IMR-90 (cell line): ENCODE data around the gene PYGB. TPM values are rescaled to one million over a fixed set of nuclear protein-coding genes. Genes with fewer than 3 reads are reported as not detected.

Source experiments
- ATAC-seq: fragments of 200-7000 bp; cut with Tn5 transposase; 2 replicates; pipeline ENCODE4 v1.9.1; 2020; ENCODE audit warnings: low read depth, mild to moderate bottlenecking, moderate library complexity
- BruUV-seq: library from RNA; stranded (reverse); fragments of 400-500 nt; replicated peaks from 2 replicates; lab custom pipeline; 2021; lab: Mats Ljungman, UMichigan
- CTCF ChIA-PET: fragments of 300-600 bp; formaldehyde crosslinking; extraction: SDS; loops from one replicate; lab custom pipeline; 2021; ENCODE audit warnings: antibody characterized with exemption; lab: Yijun Ruan, JAX
- POLR2A ChIA-PET: fragments of 300-600 bp; sonication (Branson Sonifier 250); formaldehyde crosslinking; loops from one replicate; lab custom pipeline; 2022; ENCODE audit warnings: antibody characterized with exemption; ENCODE audit not compliant: unreplicated experiment; lab: Charles Lee
- DNase-seq: peaks from one replicate; pipeline ENCODE4 v3.0.0; 2013
- H2AFZ ChIP-seq: replicated peaks from 2 replicates; pipeline ENCODE3; 2013; ENCODE audit warnings: low read length, mild to moderate bottlenecking; ENCODE audit not compliant: poor library complexity
- H2AK5ac ChIP-seq: 2 replicates; pipeline ENCODE4 v1.6.1; 2013; ENCODE audit warnings: low read depth, low read length, inconsistent platforms
- H2AK9ac ChIP-seq: replicated peaks from 2 replicates; pipeline ENCODE3; 2013; ENCODE audit warnings: mild to moderate bottlenecking, low read depth, low read length, moderate library complexity; ENCODE audit not compliant: poor library complexity
- H2BK120ac ChIP-seq: 2 replicates; pipeline ENCODE4 v1.6.1; 2013; ENCODE audit warnings: low read depth, low read length, inconsistent platforms
- H2BK15ac ChIP-seq: 3 replicates; pipeline ENCODE4 v1.6.1; 2013; ENCODE audit warnings: low read depth, low read length, inconsistent platforms
- H2BK20ac ChIP-seq: 2 replicates; pipeline ENCODE4 v1.6.1; 2013; ENCODE audit warnings: low read depth, mild to moderate bottlenecking, inconsistent platforms, low read length, moderate library complexity
- H2BK5ac ChIP-seq: 2 replicates; pipeline ENCODE4 v1.6.1; 2013; ENCODE audit warnings: mild to moderate bottlenecking, low read depth, low read length, inconsistent platforms; ENCODE audit not compliant: poor library complexity, severe bottlenecking
- H3K14ac ChIP-seq: replicated peaks from 2 replicates; pipeline ENCODE4 v1.6.1; 2013; ENCODE audit warnings: low read depth, low read length, inconsistent platforms
- H3K18ac ChIP-seq: 2 replicates; pipeline ENCODE4 v1.6.1; 2013; ENCODE audit warnings: low read depth, low read length, control low read depth
- H3K23ac ChIP-seq: 2 replicates; pipeline ENCODE4 v1.6.1; 2013; ENCODE audit warnings: low read depth, low read length, inconsistent platforms
- H3K27ac ChIP-seq: 2 replicates; pipeline ENCODE4 v1.5.1; 2013; ENCODE audit warnings: mild to moderate bottlenecking, control low read depth, low read length; ENCODE audit not compliant: insufficient read depth
- H3K27me3 ChIP-seq: 2 replicates; pipeline ENCODE4 v1.6.1; 2013; ENCODE audit warnings: low read length; ENCODE audit not compliant: control insufficient read depth, insufficient read depth
- H3K36me3 ChIP-seq: 2 replicates; pipeline ENCODE4 v1.6.1; 2013; ENCODE audit warnings: low read length, mixed read lengths; ENCODE audit not compliant: control insufficient read depth, insufficient read depth
- H3K4ac ChIP-seq: 2 replicates; pipeline ENCODE4 v1.6.1; 2013; ENCODE audit warnings: low read depth, low read length, inconsistent platforms
- H3K4me1 ChIP-seq: 2 replicates; pipeline ENCODE4 v1.6.1; 2013; ENCODE audit warnings: low read length, mixed read lengths; ENCODE audit not compliant: control insufficient read depth, insufficient read depth
- H3K4me2 ChIP-seq: 2 replicates; pipeline ENCODE4 v1.6.1; 2013; ENCODE audit warnings: low read depth, mild to moderate bottlenecking, control low read depth, low read length, moderate library complexity
- H3K4me3 ChIP-seq: 2 replicates; pipeline ENCODE4 v1.5.1; 2013; ENCODE audit warnings: low read depth, mild to moderate bottlenecking, control low read depth, low read length, moderate library complexity; ENCODE audit not compliant: insufficient read depth
- H3K56ac ChIP-seq: 2 replicates; pipeline ENCODE4 v1.6.1; 2013; ENCODE audit warnings: low read length, inconsistent platforms; ENCODE audit not compliant: insufficient read depth; ENCODE audit errors: extremely low read depth
- H3K79me1 ChIP-seq, 2 experiments: 2 replicates each; pipeline ENCODE4 v1.6.1; 2013; ENCODE audit warnings: low read length in 2 of 2, inconsistent platforms in 1 of 2, low read depth in 1 of 2
- H3K9ac ChIP-seq: 2 replicates; pipeline ENCODE4 v1.6.1; 2013; ENCODE audit warnings: low read depth, low read length, control low read depth
- H3K9me1 ChIP-seq: 2 replicates; pipeline ENCODE4 v1.6.1; 2013; ENCODE audit warnings: low read length, inconsistent platforms; ENCODE audit not compliant: insufficient read depth
- H3K9me3 ChIP-seq: 2 replicates; pipeline ENCODE4 v1.6.1; 2013; ENCODE audit warnings: low read length; ENCODE audit not compliant: control insufficient read depth, insufficient read depth
- H4K20me1 ChIP-seq: 2 replicates; pipeline ENCODE4 v1.6.1; 2013; ENCODE audit warnings: low read length, inconsistent platforms; ENCODE audit not compliant: insufficient read depth
- H4K5ac ChIP-seq: 2 replicates; pipeline ENCODE4 v1.6.1; 2013; ENCODE audit warnings: mild to moderate bottlenecking, low read depth, low read length, control low read depth
- H4K8ac ChIP-seq, 2 experiments: 2 replicates each; pipeline ENCODE4 v1.6.1; 2013; ENCODE audit warnings: low read depth in 2 of 2, low read length in 2 of 2, control low read depth in 1 of 2, inconsistent platforms in 1 of 2
- H4K91ac ChIP-seq: 2 replicates; pipeline ENCODE4 v1.6.1; 2013; ENCODE audit warnings: low read depth, low read length, inconsistent platforms; ENCODE audit not compliant: insufficient read depth
- ELK1 ChIP-seq: fragments of 150-350 bp; IDR thresholded peaks from 2 replicates; pipeline ENCODE4 v1.6.1; 2016; ENCODE audit warnings: low read depth, mild to moderate bottlenecking, low read length, moderate library complexity, borderline replicate concordance
- NFE2L2 ChIP-seq: fragments of 150-350 bp; IDR thresholded peaks from 2 replicates; pipeline ENCODE4 v1.6.1; 2016; ENCODE audit warnings: low read depth, mild to moderate bottlenecking, low read length
- RAD21 ChIP-seq: IDR thresholded peaks from 2 replicates; pipeline ENCODE4 v1.6.1; 2012; ENCODE audit warnings: low read length, improper control_type of control experiment
- WGBS, 2 experiments: methylation state at CpG; one replicate each; pipeline versions ENCODE4 v1.1.5 to v1.1.7; 2013; ENCODE audit warnings: missing lambda C conversion rate in 2 of 2; ENCODE audit not compliant: insufficient read length in 1 of 2; ENCODE audit errors: extremely low coverage in 2 of 2; 5-methylcytosine and 5-hydroxymethylcytosine counted together
- dilution Hi-C: fragments of 300-500 bp; cut with HindIII; formaldehyde crosslinking; loops from one replicate; pipeline ENCODE4 v1.14.3; 2018; ENCODE audit warnings: low sequenced_read_pairs; ENCODE audit not compliant: unreplicated experiment
- in situ Hi-C: fragments of 300-500 bp; cut with MboI; formaldehyde crosslinking; loops from 3 replicates; pipeline ENCODE4 v1.14.3; 2019; ENCODE audit warnings: low sequenced_read_pairs, inconsistent platforms, mixed read lengths
- intact Hi-C: fragments of 100-400 bp; cut with micrococcal nuclease; formaldehyde crosslinking; loops from 2 replicates; pipeline ENCODE4 v1.10.0; 2022
- polyA plus RNA-seq, 3 experiments: library from polyadenylated mRNA; depleted of rRNA; stranded (reverse); fragments of >200 nt; gene quantifications; 2 replicates each; pipeline ENCODE4 v1.2.3, GENCODE V29; 2012; ENCODE audit warnings: low replicate concordance in 1 of 3
- total RNA-seq: library from RNA; depleted of rRNA; stranded (reverse); fragments of >200 nt; gene quantifications from 2 replicates; pipeline ENCODE4 v1.2.3, GENCODE V29; 2012

The PYGB gene
- total and polyA plus RNA-seq, 2 of the 4 experiments (the other 2 are of a cell fraction): 72.4 to 83.1 TPM

- POLR2A ChIA-PET: interaction anchor here (0.6 kb wide), 1 partner anchor 9 kb away, joined by 7 read pairs; no protein-coding TSS in a partner anchor
- H3K4me1 ChIP-seq: peaks cover 14% of the 10 kb centered on the region
- no peak overlapping the region for H3K18ac ChIP-seq
- peaks cover 17% of the 10 kb centered on the region for H3K9me1 ChIP-seq
- H3K56ac ChIP-seq: no peak overlapping the region
- H3K9ac ChIP-seq: no peak overlapping the region
- peak overlapping the region; percentile 27 for H3K4ac ChIP-seq
- CTCF ChIA-PET: interaction anchor here (0.8 kb wide), 1 partner anchor 145 kb away, joined by 3 read pairs; no protein-coding TSS in a partner anchor
- peak overlapping the region; percentile 2; the same call in 1 of the 2 replicates for H3K14ac ChIP-seq
- ATAC-seq: peak; percentile 12; the same call in 1 of the 2 replicates
- peak overlapping the region; percentile 45; the same call in 1 of the 3 replicates for H2BK15ac ChIP-seq
- peak overlapping the region; percentile 77 for H2BK120ac ChIP-seq
- dilution Hi-C loops: no loop called here
- H3K36me3 ChIP-seq: no peaks in the 10 kb centered on the region
- peak overlapping the region; percentile 5 for H2AFZ ChIP-seq
- peak overlapping the region; percentile 19 for H2BK5ac ChIP-seq
- no TSS peak for BruUV-seq
- peak overlapping the region in 1 of 2 experiments; percentile 28; a peak in 2 of 4 replicates for H4K8ac ChIP-seq
- H3K4me3 ChIP-seq: no peak overlapping the region
- H2AK9ac ChIP-seq: peak overlapping the region; percentile 65
- no peak overlapping the region for H4K5ac ChIP-seq
- H3K79me1 ChIP-seq: peaks cover 0 to 6% of the 10 kb centered on the region in 2 experiments; a peak in 1 of 4 replicates
- no peak overlapping the region for H3K23ac ChIP-seq
- intact Hi-C loops: no loop called here
- H3K9me3 ChIP-seq: no peaks in the 10 kb centered on the region
- H3K27me3 ChIP-seq: no peaks in the 10 kb centered on the region
- in situ Hi-C loops: loop anchor here (5.0 kb wide), 1 partner anchor 36 kb away; the partner anchor contains the start of gene ENTPD6
- TF ChIP-seq RAD21: no peak
- TF ChIP-seq ELK1: no peak
- TF ChIP-seq NFE2L2: no peak
- peak overlapping the region; percentile 88 for H2AK5ac ChIP-seq
- no peaks in the 10 kb centered on the region for H4K20me1 ChIP-seq
- peak overlapping the region; percentile 30; the same call in 1 of the 2 replicates for H2BK20ac ChIP-seq
- no peak overlapping the region for H3K4me2 ChIP-seq
- peak overlapping the region; percentile 59 for H4K91ac ChIP-seq
- no peak overlapping the region for H3K27ac ChIP-seq
- peak; percentile 65 for DNase-seq
- WGBS, 2 experiments: 100% methylated on average over 2 of the region's 10 CpGs; no CpG with 5 or more reads in 1 of the 2 experiments
These were observed 14.7 kb upstream of the PYGB start for GRCh38 chr20:25233016-25233772.
